GM19468 (cell line): ENCODE data around the gene CBX1.
"Not testable (repeated sequence)": the region's sequence is repeated elsewhere in the genome, so short reads cannot be mapped to it uniquely, and the experiment has no call there.

Source experiments
- ATAC-seq: cut with Tn5 transposase; IDR thresholded peaks from one replicate; pipeline ENCODE4 v1.9.1; 2021; ENCODE audit warnings: mild to moderate bottlenecking, moderate library complexity, moderate number of reproducible peaks; ENCODE audit not compliant: unreplicated experiment; ENCODE audit errors: extremely low read depth

CBX1 gene

DNA sequence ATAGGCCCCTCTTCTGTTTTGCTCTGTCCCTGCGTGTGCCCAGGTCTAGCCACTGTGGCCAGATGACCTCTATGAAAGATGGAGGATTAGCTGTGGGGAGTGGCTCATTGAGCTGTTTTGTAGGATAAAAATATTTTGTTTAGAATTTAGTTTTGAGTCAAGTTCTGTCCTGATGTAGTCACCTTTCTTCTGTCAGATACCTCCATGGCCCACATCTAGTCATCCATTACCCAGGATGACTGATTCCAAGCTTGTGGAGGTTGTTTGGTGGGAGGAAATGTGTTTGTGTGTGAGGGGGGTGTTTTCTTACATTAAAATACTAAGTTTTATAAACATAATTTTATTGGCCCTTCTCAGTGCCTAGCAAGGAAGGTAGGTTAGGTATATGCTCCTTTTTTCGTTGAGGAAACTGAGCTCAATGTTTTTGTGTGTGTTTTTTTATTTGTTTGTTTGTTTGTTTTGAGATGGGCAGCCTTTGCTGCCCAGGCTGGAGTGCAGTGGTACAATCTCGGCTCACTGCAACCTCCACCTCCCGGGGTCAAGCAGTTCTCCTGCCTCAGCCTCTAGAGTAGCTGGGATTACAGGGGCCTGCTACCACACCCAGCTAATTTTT is 22.6 kb upstream of the CBX1 start:
- ATAC-seq = no peak

DNA sequence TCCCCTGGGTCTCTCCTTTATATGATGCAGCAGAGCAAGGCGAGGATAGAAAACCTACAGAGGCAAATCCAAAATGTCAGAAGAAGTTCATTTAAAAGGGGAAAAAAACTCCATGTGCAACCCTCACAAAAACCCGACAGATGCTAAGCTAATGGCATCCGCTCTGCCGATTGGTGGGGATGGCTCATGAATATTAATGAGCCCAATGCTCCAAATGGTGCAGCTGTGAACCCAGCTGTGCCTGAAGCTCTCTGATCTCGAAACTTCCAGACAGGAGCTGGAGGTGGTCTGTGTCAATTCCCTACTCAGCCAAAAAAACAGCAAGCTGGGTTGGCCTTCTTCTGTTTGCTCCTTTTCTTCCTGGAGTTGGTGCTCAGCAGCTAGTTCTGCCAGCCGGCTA is 21.8 kb upstream of the CBX1 start:
- no peak for ATAC-seq

DNA sequence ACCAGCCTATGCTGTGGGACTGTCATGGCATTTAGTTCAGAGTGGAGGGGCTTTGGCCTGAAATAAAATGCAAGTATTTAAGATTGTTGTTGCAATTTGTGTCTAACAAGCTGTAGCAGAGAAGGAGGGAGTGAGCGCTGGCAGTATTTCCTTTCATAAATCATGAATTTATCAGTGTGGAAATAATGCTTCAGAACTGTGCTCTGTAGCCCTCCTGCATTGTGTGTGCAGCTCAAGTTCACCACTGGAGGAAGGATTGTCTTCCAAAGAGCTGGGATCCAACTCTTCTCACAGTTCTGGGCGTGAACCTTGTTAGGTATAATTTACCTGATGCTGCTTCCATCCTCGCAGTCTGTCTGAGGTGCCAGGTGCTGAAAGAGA is 21.4 kb upstream of the CBX1 start:
- no peak for ATAC-seq

DNA sequence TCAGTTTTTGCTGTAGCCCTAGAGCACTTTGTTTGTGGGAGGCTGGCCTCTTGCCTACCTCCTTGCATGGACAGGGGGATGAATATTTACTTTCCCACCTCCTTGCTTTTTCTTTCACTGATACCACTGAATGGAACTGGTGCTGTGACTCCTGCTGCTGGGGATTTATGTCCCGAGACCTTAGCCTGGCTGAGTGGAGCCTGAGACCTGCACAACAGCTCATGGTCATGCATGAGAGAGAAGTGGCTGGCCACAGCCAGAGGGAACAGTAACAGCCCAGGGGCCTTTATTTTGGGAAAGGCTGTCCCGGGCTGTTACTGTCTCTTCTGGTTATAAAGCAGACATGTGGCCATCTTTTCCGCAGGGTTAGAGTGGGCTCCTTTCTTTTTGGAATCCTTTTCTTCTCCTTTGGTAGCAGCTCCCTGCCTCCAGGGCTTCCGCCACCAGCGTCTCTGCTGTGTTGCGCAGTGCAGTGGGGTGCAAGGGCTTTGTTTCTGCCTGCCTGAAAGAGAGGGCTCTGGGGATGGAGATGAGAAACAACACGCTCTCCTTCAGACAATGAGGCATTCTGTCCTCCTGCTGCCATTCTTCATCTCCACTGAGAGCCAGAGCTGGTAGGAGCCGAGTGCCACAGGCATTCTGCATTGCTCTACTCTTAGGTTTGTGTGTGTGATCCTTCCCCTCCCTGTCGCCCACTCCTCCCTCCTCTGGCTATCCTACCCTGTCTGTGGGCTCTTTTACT is 20.8 kb upstream of the CBX1 start:
- no peak for ATAC-seq

DNA sequence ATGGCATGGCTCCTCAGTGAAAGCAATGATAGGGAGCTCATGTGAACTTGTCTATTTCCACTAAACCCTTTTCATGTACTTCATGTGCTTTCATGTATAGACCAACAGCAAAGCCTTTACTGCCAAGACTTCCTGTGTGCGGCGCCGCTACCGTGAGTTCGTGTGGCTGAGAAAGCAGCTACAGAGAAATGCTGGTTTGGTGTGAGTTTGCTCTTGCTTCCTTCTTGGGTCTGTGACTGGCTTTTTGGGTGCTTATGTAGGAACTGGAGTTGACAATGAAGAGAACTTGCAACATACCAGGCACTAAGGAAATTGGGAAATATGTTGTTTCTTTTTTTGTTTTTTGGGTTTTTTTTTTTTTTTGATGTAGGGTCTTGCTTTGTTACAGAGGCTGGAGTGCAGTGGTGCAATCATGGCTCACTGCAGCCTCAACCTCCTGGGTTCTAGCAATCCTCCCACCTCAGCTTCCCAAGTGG is 12.0 kb upstream of the CBX1 start:
- ATAC-seq = no peak

DNA sequence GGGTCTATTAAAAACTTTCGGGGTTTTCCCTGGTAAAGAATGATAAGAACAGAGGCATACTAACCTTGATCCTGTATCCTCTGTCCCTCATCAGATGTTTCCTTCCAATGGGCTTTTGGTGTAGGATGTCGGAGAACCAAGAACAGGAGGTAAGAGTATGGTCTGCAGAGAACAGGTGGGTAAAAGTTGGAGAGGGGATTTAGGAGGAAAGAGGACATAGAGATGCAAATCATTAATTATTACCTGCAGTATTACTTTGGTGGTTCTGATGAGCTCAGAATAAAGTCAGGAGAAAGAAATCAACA is 10.6 kb upstream of the CBX1 start:
- no peak for ATAC-seq

DNA sequence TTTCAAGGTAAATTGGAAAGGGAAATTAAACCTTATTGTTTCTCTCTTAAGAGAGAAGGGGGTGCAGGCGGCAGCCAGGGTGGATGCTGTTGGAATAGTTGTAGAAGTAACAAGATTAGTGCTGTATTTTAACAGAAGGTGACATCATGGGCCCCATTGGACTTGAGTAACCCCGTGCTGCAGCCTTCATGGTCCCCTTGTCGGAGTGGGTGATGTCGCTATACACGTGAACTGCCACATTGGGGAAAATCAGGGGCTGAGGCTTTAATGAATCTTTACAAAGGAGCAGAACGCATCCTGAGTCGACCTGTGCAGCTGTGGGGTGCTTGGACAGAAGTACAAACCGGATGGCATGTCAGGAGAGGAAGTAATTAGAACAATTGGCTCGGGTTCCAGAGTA is 9.5 kb upstream of the CBX1 start:
- no peak for ATAC-seq

DNA sequence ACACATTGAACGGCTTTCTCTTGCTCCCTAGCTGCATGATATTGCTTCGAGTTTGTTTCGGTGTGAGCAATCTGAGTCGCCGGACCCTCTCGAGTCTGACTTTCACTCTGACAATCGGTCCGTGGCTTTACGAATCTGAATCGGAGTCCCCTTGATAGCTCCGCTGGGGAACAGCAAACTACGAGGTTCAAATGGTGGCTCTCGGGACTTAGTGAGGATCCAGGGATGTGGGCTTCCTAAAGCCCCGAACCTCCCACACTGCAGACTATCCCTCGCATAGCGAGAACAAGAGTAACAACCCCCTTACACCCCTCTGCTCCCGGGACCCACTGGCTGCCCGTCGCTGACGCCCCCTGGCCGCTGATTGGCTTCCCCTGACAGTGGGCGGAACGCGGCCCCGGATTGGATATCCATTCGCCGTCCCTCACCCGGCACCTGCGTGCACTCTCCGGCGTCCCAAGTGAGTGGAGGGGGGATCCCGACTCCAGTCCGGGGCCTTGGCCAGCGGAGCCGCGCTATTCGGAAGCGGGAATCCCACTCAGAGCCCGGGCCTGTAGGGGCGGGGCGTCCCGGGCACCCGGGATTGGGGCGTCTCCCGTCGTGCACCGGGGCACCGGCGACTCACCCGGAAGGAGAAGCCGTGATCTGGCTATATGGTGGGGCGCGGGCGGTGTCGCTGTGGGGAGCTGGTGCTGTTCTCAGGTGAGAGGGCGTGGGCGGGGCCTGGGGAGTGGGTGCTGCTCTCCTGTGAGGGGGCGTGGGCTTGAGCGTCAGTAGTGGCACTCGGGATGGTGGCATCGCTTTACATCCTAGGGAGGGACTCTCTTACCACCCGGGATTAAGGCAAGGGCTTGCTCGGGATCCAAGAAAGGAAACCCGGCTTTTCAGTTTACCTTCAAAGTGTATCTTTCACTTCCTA is 6.1 kb upstream of the CBX1 start, which contains the start of gene SNX11:
Gene SNX11 (plus strand): TSS at position 630 of the 919 bp plus-strand sequence. CDS start 4,278 bp downstream, outside the sequence.
- peak; percentile 49 for ATAC-seq

DNA sequence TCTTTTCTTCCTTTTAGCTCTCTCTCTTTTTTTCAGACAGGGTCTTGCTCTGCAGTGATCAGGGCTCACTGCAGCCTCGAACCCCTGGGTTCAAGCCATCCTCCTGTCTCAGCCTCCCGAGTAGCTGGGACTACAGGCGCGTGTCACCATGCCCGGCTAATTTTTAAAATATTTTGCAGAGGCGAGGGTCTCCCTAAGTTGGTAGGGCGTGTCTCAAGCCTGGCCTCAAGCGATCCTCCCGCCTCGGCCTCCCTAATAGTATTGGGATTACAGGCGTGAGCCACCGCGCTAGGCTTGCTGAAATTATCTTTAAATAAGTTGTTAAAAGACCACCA is 5.5 kb upstream of the CBX1 start:
- no peak for ATAC-seq

DNA sequence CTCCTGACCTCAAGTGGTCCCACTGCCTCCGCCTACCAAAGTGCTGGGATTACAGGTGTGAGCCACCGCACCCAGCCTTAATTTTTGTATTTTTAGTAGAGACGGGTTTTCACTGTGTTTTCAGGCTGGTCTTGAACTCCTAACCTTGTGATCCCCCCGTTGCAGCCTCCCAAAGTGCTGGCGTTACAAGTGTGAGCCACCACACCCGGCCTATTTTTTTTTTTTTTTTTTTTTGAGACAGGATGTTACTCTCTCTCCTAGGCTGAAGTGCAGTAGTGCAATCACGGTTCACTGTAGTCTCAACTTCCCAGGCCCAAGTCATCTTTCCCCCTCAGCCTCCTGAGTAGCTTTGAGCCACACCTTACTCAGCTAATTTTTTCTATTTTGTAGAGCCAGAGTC is 3.2 kb upstream of the CBX1 start:
- no peak for ATAC-seq

DNA sequence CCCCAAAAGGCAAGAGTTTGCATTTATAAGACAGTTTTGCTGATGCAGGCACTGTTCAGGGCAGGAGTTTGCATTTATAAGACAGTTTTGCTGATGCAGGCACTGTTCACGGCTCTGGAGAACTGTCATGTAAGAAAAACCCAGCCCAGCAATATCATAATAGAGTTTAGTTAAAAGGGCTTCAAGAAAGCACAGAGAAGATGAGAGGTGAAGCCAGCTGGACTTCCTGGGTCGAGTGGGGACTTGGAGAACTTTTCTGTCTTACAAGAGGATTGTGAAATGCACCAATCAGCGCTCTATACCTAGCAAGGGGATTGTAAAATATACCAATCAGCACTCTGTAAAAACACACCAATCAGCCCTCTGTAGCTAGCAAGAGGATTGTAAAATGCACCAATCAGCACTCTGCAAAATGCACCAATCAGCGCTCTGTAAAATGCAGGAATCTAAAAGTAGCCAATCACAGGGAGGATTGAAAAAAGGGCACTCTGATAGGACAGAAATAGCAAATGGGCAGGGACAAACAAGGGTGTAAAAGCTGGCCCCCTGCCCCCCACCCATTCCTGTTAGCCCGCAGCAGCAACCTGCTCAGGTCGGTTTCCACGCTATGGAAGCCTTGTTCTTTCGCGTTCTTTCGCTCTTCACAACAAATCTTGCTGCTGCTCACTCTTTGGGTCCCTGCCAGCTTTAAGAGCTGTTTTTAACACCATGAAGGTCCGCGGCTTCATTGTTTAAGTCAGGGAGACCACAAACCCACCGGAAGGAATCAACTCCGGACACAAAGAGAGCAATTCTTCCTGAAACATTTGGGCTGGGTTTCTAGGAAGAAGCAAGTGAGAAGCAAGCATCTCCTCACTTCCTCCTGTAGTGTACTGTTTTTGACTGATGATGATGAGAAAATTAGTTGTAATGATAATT is 1.8 kb upstream of the CBX1 start:
- no peak for ATAC-seq

DNA sequence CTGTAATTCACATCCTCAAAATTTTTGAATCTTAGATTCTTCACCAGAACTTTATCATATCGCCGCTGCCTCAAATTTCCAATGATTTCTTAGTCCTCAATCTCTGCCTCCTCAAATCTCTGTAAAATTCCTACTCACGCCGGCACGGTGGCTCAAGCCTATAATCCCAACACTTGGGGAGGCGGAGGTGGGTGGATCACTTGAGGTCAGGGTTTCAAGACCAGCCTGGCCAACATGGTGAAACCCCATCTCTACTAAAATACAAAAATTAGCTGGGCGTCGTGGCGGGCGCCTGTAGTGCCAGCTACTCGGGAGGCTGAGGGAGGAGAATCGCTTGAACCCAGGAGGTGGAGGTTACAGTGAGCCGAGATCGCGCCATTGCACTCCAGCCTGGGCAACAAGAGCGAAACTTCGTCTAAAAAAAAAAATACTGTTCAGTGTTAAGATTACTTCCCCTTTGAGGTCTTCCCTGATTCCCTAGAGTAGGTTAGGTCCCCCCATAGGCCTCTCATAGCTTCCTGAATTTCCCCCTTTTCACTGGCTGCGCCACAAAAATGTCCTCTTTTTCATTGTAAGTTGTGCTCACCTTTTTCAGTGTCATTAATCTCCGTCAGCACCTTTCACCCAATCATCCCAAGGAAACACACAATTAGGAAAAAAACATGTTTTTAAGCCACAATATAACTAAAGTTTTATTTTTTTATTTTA is 919 bp upstream of the CBX1 start:
- ATAC-seq = no peak

DNA sequence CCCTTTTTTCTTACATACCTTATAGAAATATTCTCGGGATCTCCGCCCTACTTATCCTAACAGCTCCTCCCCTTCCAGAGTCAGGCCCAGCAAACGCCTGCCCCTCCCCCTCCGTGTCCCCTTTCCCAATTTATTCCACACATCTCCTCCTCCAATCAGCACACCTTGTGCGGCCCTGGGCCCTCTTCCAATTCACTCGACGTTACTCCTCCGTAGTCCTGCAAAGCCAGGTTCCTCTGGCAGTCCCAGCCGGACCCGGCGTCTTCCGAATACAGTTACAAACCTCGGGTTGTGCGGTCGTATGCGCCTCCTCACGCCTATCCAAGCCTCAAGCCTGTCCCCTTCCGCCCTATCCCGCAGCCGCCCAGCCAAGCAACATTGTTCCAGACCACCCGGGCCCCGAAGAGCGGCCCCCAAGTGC is 677 bp downstream of the CBX1 start:
- no peak for ATAC-seq

DNA sequence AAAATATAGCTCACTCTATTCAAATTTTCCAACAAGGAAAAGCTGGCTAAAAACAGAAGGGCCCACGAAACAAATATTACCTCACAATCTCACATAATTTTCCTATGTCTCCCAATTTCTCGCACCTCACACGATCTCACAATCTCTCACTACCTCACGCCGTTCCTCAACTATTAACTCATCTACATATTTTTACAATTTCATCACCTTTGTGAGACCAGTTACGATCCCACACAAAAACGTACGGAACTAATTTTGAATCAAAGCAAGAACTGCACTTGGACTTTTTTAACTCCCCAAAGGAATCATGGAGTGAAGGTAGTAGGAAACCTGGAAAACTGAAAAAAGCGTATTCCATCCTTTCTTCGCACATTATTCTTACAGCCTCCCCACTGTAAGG is 1.1 kb downstream of the CBX1 start:
- no peak for ATAC-seq

DNA sequence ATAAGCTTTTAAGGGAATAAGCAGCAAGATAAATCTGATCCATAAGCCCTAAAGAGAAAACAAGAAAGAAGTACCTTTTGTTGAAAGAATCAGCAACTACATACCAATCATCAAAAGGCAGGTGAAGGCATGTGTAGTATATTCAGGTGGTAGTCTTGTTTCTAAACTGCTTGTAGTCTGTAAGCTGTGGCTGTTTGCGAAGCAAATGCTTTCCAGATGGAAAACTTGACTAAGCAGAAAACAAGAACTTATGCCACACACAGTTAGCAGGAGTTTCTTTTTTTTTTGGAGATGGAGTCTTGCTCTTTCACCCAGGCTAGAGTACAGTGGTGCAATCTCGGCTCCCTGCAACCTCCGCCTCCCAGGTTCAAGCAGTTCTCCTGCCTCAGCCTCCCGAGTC is 5.7 kb downstream of the CBX1 start:
- ATAC-seq = no peak

DNA sequence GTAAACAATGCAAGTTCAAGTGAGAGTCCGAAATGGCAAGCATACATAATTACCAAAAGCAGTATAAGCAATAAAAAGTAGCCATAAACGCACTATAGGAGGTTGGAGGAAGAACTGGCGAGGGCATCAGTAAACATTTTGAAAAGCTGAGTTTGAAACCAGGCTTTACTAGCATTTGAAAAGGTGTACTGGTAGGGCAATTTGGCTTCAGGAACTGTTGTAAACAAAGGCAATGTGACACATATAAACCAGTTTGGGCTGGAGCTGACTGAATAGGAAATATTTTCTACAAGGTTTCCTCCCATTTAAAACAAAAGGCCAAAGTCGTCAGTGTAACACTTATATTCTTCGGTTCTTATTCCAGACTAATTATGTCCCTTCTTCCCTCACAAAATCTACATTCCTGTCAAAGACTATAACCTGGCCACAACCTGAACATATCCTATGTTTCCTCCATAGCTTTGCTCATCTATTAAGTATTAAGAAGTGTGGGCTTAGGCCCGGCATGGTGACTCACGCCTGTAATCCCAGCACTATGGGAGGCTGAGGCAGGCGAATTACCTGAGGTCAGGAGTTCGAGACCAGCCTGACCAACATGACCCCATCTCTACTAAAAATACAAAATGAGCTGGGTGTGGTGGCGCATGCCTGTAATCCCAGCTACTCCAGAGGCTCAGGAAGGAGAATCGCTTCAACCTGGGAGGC is 7.8 kb downstream of the CBX1 start:
- no peak for ATAC-seq

DNA sequence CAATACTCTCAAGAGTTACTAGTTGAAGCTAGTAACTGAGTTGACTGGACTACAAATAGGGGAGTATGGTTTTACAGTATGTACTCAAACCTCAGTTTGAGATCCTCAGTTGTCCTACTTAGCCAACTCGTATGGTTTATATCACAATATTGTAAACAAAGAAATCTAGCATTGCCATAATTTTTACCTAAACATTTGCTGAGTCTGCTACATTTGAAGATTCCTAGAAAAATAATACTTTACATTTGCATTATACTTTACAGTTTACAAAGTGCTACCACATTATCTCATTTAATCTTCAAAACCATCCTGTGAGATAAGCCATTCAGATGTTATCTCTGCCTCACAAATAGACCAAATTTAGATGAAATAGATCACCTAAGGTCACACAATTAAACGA is 16.3 kb downstream of the CBX1 start:
- no peak for ATAC-seq

DNA sequence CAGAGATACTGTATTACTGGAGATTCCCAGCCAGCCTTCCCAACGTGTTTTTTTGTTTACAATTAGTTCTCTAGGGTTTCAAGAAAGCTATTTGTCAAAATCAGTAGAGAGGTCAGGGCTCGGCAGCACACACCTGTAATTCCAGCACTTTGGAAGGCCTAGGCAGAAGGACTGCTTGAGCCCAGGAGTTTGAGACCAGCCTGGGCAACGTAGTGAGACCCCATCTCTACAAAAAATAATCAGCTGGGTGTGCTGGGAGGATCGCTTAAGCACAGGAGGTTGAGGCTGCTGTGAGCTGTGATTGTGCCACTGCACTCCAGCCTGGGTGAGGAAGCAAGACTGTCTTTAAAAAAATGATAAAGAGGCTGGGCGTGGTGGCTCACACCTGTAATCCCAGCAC is 19.4 kb downstream of the CBX1 start:
- ATAC-seq = no peak

DNA sequence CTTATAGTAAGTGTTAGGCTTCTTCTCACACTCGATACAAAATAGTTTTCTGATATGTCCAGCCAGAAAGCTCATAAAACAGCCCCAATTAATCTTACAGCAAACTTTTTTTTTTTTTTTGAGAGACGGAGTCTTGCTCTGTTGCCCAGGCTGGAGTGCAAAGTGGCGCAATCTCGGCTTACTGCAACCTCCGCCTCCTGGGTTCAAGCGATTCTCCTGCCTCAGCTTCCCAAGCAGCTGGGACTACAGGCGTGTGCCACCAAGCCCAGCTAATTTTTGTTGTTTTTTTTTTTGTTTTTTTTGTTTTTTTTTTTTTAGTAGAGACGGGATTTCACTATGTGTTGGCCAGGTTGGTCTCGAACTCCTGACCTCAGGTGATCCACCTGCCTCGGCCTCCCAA is 24.1 kb downstream of the CBX1 start:
- not testable (repeated sequence) for ATAC-seq
